ENCODE data around the gene DLGAP1.

GRCh38 chr18:3460823-3461398, 994.2 kb downstream of the DLGAP1 start:
- no peak for TF ChIP-seq CTCF (IDR thresholded peaks at IDR 0.05)
- TF ChIP-seq EP300 (IDR thresholded peaks at IDR 0.05) = no peak
